ENCODE measurements around the gene PRDM16.

The PRDM16 gene

DNA sequence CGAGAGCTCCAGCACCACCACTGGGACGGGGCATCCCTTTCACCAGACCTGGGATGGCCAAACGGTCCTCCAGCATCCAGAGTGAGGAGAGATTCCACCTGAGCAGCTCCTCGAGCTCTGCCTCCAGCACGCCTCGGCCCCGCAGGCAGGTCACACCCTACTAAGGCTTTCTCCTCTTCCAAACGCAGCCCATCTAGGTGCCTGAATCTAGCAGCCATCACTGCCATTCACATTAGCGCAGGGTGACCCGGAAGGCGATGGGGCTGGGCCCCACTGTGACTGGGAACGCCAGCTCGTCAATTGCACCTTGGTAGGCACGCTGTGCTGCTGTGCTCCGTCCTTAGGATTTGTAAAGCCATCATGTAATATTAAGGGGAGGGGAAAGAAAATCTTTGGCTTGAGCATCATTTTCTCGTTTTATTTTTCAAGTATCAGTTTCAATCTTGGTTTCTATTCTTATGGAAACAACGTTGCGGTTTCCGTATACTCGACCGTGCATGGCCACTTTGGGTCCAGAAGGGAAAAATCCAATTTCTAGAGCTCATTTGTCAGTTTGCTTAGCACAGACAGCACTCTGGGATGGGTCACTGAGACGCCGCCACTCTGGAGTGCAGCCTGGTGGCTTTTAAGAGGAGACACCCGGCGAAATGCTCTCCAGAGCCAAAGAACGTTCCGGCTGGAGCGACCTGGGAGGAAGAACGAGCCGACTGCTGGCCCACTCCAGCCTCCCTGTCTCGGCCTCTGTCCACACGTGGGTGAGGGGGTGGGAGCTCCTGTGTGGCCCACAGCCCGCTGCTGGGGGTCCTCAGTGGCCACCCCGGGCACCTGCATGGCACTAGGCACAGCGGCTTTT is 173.6 kb downstream of the PRDM16 start:
- no peak for DNase-seq (ENCODE audit: low read depth in 2 of 2)

DNA sequence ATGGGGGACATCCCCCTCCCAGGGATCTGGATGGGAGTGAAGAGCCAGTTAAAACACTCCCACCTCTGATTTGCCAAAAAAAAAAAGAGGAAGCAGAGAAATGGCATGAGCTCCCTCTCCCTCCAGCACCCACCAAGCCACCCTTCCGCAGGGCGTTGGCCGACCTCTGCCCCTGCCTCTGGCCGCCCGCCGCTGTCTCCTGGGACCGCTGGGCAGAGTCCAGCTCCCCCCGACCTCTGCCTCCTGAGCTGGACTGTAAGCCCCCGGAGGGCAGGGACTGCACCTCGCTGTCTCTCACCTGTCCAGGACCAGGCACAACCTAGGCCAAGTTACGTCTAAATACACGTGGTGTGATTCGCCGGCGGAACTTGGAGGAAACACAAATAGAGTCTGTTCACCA is 174.3 kb downstream of the PRDM16 start:
- no peak for DNase-seq (ENCODE audit: low read depth in 2 of 2)

DNA sequence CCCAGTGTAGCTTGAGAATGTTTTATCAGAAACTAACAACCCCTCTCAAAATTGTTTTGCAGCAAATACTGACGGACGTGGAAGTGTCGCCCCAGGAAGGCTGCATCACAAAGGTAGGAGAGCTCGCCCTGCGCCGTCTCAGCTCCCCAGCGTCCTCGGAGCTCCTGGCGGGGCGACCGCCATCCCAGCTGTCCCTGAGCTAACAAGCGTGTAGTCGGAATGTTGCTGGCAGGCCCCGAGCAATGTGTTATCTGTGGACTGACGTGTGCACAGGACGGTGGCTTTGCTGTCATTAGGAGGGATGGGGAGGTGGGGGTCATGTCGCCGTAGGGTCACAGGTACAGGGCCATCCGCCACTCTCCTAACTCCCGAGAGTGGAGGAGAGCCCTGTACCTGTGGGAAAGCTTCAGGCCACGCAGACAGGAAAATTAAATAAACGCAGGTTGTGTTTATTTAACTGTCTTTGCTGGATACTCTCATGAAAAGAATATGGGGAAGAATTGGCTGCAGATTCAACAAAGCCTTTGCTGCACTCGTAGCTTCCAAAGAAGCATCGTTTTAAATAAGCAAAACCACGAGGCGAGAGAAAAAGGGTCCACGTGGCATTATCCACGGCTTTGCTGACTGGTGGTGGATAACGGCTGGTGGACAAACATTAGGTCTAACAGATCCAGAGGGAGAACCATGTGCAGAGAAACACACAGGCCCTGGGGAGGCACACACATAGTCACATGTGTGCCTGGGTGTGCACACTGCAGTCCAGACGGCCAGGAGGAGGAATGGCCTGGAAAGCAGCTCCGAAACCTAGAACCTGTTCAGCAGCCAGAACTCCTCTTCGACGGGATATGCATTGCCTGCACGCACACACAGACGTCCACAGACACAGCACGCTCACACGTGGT is 175.3 kb downstream of the PRDM16 start:
- no peak for DNase-seq (ENCODE audit: low read depth in 2 of 2)

DNA sequence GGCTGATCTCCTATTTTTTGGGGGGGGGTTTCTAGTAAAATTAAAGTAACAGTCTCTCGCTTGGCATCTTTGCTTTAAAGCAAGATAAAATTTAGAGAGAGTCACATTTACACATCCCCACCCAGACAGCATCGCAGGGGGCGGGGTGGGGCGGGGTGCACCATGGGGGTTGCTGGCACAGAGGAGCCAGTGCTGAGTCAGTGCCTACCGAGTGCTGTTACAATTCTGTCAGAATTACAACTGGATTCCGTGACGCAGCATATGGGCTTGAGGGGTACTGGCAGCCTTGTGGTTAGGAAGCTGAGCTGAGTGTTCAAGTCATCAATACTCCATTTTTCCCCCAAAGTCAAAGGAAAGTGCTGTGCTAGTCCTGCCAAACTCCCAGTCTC is 175.9 kb downstream of the PRDM16 start:
- DNase-seq (ENCODE audit: low read depth in 2 of 2) = no peak

DNA sequence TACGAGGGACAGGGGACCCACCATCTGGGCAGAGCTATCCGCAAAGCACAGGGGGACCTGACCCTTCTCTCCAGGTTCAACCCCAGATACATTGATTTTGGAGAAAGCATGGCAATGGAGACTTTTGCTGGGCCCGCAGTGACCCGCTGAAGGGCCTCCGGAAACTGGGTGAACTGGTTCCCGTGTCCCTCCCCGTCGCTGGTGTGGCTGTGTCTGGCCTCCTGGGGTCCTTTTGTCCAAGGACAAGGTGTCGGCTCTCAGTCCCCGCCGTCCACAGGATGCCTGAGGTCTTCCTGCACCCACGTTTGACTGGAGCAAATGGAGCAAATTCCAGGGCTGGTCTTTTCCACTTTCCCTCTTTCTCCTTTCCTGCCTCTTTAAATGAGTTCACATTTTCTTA is 176.3 kb downstream of the PRDM16 start:
- no peak for DNase-seq (ENCODE audit: low read depth in 2 of 2)

DNA sequence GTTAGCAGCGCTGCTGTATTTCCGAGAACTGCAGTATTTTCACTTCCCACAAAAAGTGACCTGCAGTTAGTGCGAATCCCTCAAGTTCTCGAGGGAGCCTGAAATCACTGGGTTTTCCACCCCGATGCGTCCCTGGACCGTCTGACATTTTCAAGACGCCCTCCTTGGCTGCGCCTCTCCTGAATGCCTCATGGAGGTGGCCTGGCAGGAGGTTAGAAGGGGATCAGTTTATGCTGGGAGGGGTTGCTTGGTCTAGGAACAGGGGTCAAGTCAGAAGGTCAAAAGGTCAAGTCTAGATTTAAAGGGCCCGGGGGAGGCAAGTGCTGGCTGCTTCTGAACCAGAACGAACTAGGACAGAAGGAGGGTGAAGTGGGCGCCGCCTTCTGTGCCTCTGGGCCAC is 176.8 kb downstream of the PRDM16 start:
- no peak for DNase-seq (ENCODE audit: low read depth in 2 of 2)

DNA sequence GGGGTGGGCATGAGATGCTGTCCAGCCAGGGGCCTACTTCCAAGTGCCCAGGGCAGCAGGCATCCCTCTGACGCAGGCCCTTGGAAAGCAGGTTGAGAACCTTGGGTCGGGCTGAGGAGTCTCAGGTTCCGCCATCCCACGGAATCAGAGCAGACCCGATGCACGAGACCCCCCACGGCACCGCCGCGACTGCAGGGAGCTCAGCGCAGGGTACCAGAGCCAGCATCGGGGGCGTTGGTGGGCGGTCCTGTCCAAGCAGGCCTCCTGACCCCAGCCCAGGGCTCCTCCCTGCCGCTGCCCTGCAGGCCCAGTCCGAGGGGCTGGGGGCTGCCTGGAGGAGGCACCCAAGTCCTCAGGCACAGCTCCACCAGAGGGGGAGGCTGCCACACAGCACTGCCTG is 177.2 kb downstream of the PRDM16 start:
- no peak for DNase-seq (ENCODE audit: low read depth in 2 of 2)

DNA sequence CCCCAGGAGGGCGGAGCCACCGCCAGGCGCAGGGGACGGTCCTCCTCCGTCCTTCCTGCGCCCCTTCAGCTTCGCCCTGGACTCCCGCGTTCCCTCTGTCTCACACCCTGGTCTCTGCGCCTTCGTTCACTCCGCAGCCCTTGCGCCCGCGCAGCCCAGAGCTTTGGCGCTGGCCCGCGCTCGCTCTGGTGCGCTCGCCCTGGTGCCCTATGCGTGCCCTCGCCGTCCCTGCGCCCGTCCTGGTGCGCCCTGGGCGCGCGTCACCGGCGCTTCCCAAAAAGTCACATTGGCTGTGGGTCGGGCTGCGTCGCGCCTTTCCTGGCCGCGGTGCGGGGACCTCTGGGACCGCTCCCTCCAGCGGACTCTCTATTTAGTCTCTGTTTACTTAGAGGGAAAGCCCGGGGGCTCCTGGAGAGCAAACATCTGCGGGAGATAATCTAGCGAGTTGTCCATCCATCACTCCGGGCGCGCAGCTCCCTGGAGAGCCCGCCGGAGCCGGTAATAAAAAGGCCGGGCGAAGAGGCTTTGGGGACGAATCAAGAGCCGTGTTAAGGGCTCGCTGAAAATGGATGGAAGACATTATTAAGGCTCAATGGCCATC is 178.6 kb downstream of the PRDM16 start:
- no peak for DNase-seq (ENCODE audit: low read depth in 2 of 2)

DNA sequence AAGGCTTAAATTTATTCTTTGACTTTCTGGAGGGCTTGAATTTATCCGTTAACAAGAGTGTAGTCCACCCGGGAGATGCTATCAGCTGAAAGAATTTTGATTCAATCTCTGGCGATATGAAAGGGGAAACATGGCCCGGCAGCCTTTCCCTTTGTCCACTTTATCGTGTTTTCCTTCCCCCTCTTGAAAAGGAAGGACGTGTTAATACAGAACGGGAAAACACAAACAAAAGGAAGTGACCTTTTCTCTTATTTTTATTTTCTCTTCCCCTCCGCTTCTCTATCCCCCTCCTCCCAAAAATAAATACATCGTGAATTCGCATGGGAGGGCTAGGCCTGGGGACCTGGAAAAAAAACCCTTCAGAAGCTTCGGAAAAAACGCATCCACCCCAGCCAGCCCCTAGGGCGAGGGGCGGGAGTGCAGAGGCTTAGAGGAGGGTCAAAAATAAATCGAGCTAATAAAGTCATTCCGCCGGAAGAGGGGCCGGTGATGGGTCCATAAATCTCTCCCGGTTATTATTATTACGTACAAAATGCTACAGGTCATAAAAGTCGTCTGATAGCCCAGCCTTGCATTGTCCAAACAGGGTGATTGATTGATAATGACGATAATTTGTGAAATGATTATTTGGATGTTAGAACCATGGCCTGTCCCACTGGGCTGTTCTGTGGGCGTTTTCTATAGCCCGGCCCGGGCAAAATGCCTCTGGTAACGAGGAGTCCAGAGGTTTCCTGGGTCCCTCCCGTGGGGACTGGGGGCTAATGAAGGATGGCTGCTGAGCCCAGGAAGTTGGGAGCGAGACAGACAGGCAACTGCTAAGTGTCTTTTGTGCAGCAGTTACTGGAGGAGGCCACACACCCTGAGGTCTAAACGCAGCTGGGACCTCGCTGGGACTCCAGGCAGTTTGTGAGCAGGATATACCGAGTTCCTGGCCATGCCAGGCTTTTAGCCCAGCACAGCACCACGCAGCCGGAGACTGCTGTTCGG is 179.4 kb downstream of the PRDM16 start:
- no peak for DNase-seq (ENCODE audit: low read depth in 2 of 2)

DNA sequence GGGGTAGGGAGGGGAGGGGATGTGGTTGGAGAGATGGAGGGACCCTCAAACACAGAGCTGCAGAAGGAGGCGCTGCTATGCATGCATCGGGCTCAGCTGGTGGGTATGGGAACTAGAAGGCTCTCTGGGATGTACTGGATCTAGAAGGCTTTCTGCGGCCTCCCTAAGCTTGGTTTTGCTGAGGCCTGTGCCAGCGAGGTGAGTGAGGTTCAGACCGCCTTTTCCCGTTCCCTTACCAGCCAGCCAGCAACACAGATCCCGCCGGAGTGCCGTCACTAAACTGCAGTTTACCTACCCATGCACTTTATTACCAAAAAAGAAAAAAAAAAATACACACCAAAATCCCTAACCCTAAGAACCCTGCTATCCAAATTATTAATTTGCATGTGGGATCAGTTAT is 180.2 kb downstream of the PRDM16 start:
- no peak for DNase-seq (ENCODE audit: low read depth in 2 of 2)

DNA sequence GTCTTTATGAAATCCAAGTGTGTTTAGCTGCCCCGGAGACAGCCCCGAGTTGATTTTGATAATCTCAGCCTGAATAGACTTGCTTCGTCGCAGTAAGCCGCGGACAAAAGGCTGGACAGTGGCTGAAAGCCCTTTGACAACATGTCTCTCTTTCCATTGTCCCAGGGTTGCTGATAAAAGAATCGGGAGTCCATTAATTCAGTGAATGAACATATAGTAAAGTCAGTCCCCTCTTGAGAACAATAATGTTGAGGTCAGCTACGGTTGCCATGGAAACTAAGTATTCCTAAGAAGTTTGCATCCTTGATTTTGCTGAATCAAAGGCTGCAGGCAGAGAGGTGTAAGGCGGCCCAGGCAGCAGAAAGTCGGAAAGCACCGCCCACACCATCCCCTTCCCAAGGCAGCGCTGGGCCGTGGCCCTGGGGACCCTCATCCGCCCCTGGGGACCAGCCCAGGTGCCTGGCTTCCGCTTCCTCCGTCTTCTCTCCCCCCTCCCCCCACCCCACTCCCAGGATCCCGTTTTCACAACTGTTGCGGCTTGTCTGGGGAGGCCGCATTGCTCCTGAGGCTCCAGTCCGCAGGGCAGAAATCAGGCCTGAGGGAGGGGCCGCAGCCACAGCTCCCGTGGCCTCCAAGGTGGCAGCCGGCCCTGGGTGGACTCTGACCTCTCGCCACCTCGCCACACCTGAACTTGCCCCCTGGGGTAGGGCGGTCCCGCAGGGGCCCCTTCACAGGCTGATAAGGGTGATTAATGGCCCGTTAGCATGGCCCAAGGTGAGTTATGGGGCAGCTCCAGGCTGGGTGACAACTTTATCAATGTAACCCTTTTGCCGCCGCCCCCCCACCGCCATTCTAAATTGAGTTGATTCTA is 180.9 kb downstream of the PRDM16 start:
- no peak for DNase-seq (ENCODE audit: low read depth in 2 of 2)

DNA sequence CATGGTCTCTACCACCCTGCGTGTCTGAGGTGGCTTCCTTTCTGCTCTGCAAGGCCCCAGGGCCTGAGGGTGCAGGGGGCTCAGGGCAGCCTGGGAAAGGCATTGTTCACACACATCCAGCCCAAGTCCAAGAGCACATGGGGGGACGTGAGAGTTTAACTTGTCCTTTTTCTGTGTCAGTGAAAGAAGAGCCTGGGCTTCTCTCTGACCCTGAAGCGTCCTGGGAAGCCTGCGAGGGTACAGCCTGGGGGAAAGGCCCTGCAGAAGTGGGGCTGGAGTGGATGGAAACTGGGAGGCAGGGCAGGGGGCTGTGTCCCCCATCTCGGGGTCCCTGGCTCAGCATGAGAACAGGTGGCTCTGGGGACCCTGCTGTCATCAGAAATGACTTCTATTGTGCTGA is 181.6 kb downstream of the PRDM16 start:
- no peak for DNase-seq (ENCODE audit: low read depth in 2 of 2)

DNA sequence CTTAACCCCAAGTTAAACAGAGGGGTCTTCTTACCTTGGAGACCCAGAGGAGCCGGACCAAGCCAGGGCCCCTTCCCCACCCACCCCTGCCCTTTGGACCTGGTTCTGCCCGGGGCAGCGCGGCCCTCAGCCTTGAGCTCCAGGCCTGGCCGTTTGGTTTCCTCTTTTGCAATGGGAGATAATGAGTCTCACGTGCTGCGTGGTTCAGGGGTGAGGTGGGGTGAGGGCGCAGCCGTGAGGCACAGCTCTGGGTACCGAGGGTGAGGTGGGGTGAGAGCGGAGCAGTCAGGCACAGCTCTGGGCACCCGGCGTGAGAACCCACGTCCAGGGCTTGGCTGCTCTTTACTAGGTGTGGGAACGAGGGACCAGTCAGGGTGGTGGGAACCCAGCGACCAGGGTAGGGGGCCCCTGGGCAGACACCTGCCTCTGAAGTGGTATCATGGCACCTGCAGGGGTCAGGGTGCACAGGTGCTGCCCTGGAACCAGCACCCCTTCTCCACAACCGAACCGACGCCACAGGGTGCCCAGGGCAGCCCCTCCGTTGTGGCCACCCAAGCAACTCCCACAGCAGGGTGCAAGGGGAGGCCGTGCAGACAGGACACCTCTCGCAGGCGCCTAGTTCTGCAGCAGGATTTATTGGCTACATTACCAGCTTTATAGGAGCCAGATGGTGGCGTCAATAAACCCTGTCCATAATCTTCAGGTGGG is 182.2 kb downstream of the PRDM16 start:
- DNase-seq (ENCODE audit: low read depth in 2 of 2) = no peak

DNA sequence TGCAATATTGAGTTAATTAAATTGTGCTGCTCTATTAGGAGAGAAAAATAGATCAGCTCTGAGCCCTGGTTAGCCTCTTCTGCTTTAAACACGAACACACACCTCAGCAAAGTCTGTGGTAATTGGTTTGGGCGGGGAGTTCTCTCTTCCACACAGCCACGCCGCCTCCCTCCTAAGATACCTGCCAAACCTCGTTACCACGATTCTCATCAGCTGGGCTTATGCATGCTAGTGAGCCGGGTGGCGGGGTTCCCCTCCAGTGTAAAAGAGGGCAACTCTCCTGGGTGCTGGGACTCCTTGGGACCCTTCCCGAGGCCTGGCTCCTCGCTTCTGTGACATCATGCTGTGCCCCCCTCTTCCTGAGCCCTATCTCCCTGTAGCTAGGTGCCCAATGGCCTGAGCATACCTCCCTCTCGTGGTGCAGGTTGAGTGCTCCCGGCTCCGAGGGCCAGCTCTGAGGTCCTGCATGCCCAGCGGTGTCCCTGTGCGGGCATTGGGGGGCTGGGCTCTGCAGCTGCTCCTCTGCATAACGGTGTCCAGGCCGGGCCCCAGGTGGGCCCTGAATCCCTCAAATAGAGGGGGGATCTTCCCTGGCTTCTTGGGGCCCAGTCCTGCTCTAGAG is 182.9 kb downstream of the PRDM16 start:
- no peak for DNase-seq (ENCODE audit: low read depth in 2 of 2)

DNA sequence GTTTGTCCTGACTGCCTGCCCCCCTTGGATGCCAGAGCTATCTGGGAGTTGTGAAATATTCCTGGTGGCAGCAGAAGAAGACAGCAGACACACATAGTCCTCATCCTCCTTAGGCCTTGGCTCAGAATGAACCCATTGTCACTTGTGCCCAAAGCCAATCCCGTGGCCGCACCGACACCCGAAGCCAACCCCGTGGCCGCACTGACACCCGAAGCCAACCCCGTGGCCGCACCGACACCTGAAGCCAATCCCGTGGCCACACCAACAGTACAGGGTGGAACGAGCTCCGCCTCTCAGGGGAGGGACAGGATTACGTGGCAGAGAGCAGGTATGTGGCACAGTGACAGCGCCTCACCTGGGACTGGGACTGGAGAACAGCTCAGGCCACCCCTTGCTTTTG is 186.7 kb downstream of the PRDM16 start:
- no peak for DNase-seq (ENCODE audit: low read depth in 2 of 2)

DNA sequence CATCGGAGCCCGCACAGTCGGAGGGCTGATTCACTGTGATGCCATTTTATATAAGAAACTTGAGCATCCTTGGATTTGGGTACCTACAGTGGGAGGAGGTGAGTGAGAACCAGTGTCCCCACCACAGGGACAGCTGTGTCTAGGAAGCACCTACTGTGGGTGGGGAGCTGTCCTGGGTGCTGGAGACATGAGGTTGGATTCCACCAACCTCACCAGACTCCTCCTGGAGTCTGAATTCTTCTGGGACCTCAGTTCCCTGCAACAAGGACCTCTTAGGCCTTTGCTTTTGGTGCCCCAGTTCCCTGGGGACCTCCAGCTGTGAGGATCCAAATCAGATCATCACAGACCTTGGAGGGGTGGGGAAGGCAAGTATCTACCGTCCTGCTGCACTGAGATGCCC is 188.8 kb downstream of the PRDM16 start:
- DNase-seq (ENCODE audit: low read depth in 2 of 2) = no peak

DNA sequence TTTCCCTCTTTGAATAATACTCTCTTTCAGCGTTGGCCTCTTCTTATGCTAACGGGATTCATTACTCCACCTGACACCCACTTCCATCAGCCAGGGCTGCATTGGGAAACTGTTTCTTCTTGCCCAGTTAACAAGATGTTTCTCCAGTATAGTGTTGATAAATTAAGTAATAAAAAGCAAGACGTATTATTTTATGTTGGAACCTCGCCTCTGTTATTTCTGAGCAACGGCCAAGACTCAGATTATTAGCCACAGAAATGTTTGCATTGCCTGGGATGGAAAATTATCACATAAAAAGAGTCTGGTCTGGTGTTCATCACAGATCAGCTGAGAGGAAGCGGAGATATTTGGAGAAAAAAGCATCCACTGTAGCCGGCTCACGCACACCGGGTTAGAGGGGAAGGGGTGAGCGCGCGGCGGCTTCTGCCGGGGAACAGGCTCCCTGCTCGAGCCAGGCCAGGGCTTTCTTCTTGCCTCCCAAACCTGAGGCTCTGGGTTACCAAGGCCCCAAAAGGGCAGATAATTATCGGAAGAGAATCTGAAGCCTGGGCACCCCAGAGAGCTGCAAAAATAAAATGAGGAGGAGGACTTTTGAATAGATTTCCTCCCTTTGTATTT is 189.5 kb downstream of the PRDM16 start:
- DNase-seq (ENCODE audit: low read depth in 2 of 2) = no peak

DNA sequence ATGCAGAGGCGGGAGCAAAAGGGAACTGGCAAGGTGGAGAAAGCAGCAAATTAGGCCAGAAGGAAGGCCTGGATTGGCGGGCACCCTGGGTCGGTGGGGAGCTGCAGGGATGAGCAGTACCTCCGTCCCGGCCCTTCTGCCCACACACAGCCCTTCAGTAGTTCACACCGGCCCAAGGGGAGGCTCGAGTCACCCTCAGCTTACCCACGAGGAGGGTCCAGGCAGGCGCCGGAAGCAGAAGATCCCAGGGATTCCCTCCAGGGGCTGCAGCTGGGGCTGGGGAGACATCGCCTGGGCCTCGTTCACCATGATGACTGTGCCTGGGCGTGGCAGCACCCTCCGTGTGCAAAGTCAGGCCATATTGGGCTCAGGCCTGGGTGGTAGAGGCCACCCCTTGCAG is 190.0 kb downstream of the PRDM16 start:
- DNase-seq (ENCODE audit: low read depth in 2 of 2) = no peak

All from stimulated activated CD8-positive, alpha-beta memory T cell treated with anti-CD3 and anti-CD28 coated beads, Interleukin-15, amount 100 ng/mL, for 4 hours (primary cell).